ENCODE measurements around the gene YIF1A.

DNA sequence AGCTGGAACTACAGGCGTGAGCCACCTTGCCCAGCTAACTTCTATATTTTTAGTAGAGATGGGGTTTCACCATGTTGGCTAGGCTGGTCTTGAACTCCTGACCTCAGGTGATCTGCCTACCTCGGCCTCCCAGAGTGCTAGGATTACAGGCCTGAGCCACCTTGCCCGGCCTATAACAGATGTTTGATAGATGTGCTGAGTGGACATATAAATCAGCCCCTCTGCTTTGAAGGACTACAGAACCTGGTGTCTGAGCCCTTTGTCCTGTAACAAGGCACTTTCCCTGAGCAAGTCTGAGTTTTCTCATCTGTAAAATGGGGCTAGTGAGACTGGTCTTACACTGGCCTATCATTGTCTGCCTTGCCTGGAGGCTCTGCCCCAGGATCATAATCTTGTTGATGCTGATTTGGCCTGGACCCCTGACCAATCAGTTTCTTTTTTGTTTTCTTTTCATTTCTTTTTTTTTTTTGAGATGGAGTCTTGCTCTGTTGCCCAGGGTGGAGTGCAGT, 40.3 kb upstream of the YIF1A start:
- TF ChIP-seq, protein P1, sequence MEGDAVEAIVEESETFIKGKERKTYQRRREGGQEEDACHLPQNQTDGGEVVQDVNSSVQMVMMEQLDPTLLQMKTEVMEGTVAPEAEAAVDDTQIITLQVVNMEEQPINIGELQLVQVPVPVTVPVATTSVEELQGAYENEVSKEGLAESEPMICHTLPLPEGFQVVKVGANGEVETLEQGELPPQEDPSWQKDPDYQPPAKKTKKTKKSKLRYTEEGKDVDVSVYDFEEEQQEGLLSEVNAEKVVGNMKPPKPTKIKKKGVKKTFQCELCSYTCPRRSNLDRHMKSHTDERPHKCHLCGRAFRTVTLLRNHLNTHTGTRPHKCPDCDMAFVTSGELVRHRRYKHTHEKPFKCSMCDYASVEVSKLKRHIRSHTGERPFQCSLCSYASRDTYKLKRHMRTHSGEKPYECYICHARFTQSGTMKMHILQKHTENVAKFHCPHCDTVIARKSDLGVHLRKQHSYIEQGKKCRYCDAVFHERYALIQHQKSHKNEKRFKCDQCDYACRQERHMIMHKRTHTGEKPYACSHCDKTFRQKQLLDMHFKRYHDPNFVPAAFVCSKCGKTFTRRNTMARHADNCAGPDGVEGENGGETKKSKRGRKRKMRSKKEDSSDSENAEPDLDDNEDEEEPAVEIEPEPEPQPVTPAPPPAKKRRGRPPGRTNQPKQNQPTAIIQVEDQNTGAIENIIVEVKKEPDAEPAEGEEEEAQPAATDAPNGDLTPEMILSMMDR (conservative IDR thresholded peaks at IDR 0.05): no peak
- TF ChIP-seq EZH2 (IDR thresholded peaks at IDR 0.05; ENCODE audit: low read depth): no peak
